Suprapubic skin (tissue), 4 donors: ENCODE measurements around the gene TPSB2. TPM values are rescaled to one million over a fixed set of nuclear protein-coding genes. Genes with fewer than 3 reads are reported as not detected.

ENCODE experiments used
- DNase-seq, 2 donors: peaks; one replicate each; pipeline ENCODE4 v3.0.0-alpha.2; 2019; ENCODE audit warnings: low spot score in 2 of 2
- H3K27ac ChIP-seq: fragments of 200-600 bp; sonication (generic); one replicate; pipeline ENCODE4 v1.5.1; 2019
- H3K27me3 ChIP-seq: fragments of 200-600 bp; sonication (generic); one replicate; pipeline ENCODE4 v1.5.1; 2019
- H3K36me3 ChIP-seq: fragments of 200-600 bp; sonication (generic); one replicate; pipeline ENCODE4 v1.5.1; 2019
- H3K4me1 ChIP-seq: fragments of 200-600 bp; sonication (generic); one replicate; pipeline ENCODE4 v1.5.1; 2019
- H3K4me3 ChIP-seq: fragments of 200-600 bp; sonication (generic); one replicate; pipeline ENCODE4 v1.5.1; 2019; ENCODE audit warnings: mild to moderate bottlenecking
- H3K9me3 ChIP-seq: fragments of 200-600 bp; sonication (generic); one replicate; pipeline ENCODE4 v1.5.1; 2019
- CTCF ChIP-seq, 2 donors: fragments of 200-600 bp in 1 of 2; fragments of 450-650 bp in 1 of 2; sonication (generic) in 1 of 2; IDR thresholded peaks; one replicate each; pipeline ENCODE4 v1.5.1; 2016 to 2019; ENCODE audit warnings: antibody characterized with exemption in 2 of 2, mild to moderate bottlenecking in 1 of 2, moderate library complexity in 1 of 2
- EP300 ChIP-seq: sonication (generic); formaldehyde crosslinking; IDR thresholded peaks from one replicate; pipeline ENCODE4 v1.6.1; 2017; ENCODE audit warnings: antibody characterized with exemption
- POLR2A ChIP-seq, 2 donors: fragments of 450-650 bp; IDR thresholded peaks; one replicate each; pipeline ENCODE4 v1.6.1; 2017; ENCODE audit warnings: antibody characterized with exemption in 2 of 2, mild to moderate bottlenecking in 2 of 2, moderate library complexity in 2 of 2
- POLR2AphosphoS5 ChIP-seq, 3 donors: sonication (generic); formaldehyde crosslinking; IDR thresholded peaks; one replicate each; pipeline ENCODE4 v1.6.1; 2017; ENCODE audit warnings: antibody characterized with exemption in 3 of 3
- WGBS: methylation state at CpG from one replicate; pipeline ENCODE4 v1.1.5; 2018; 5-methylcytosine and 5-hydroxymethylcytosine counted together
- total RNA-seq, 4 donors: library from RNA; depleted of rRNA; stranded (reverse); fragments of >200 nt; gene quantifications; one replicate each; pipeline ENCODE4 v1.1.0, GENCODE V29; 2016

The TPSB2 gene
- total RNA-seq, 4 donors from 2014 or later: 13.0 to 36.9 (median 22.5) TPM

- H3K36me3 ChIP-seq: no peaks in the 10 kb centered on the region
- WGBS: 79% methylated on average over 23 of the region's 49 CpGs
- H3K4me3 ChIP-seq: no peak overlapping the region
- DNase-seq: no peak
- H3K9me3 ChIP-seq: no peaks in the 10 kb centered on the region
- H3K27ac ChIP-seq: no peak overlapping the region
- TF ChIP-seq POLR2A (IDR thresholded peaks at IDR 0.05): no peak
- no peak for TF ChIP-seq EP300
- TF ChIP-seq CTCF (IDR thresholded peaks at IDR 0.05): no peak
- no peak for TF ChIP-seq POLR2AphosphoS5 (IDR thresholded peaks at IDR 0.05)
- H3K4me1 ChIP-seq: no peaks in the 10 kb centered on the region
- H3K27me3 ChIP-seq: peaks cover 40% of the 10 kb centered on the region
These were observed 11.7 kb downstream of the TPSB2 start for GRCh38 chr16:1218061-1218929.

- 72% methylated on average over 9 of the region's 24 CpGs for WGBS
These were observed 12.5 kb downstream of the TPSB2 start for GRCh38 chr16:1217526-1217925.

GRCh38 chr16:1216681-1217400 lies 13.1 kb downstream of the TPSB2 start:
- no peak for TF ChIP-seq CTCF (IDR thresholded peaks at IDR 0.05)
- TF ChIP-seq EP300: no peak
- TF ChIP-seq POLR2AphosphoS5 (IDR thresholded peaks at IDR 0.05): no peak
- no peak for TF ChIP-seq POLR2A (IDR thresholded peaks at IDR 0.05)
- no peak overlapping the region for H3K27ac ChIP-seq
- 50% methylated on average over 9 of the region's 32 CpGs for WGBS
- peaks cover under 1% of the 10 kb centered on the region for H3K36me3 ChIP-seq
- DNase-seq: no peak
- no peaks in the 10 kb centered on the region for H3K9me3 ChIP-seq
- no peaks in the 10 kb centered on the region for H3K4me1 ChIP-seq
- H3K4me3 ChIP-seq: no peak overlapping the region
- H3K27me3 ChIP-seq: peaks cover 30% of the 10 kb centered on the region

More at GRCh38 chr16:1217526-1217925, 12.5 kb downstream of the TPSB2 start:
- no peak overlapping the region for H3K4me3 ChIP-seq
- no peaks in the 10 kb centered on the region for H3K4me1 ChIP-seq
- no peaks in the 10 kb centered on the region for H3K36me3 ChIP-seq
- no peak overlapping the region for H3K27ac ChIP-seq
- peaks cover 36% of the 10 kb centered on the region for H3K27me3 ChIP-seq
- no peak for TF ChIP-seq EP300
- TF ChIP-seq POLR2AphosphoS5 (IDR thresholded peaks at IDR 0.05): no peak
- TF ChIP-seq POLR2A (IDR thresholded peaks at IDR 0.05): no peak
- TF ChIP-seq CTCF (IDR thresholded peaks at IDR 0.05): no peak
- H3K9me3 ChIP-seq: no peaks in the 10 kb centered on the region
- no peak for DNase-seq

- Histone ChIP-seq H3K36me3 (peaks cover 7% of the 10 kb centered on the region), H3K4me3 (no peak overlapping the region), H3K27ac (no peak overlapping the region), H3K9me3 (no peaks in the 10 kb centered on the region), H3K27me3 (peaks cover 27% of the 10 kb centered on the region), H3K4me1 (no peaks in the 10 kb centered on the region)
- 94% methylated on average over 12 of the region's 12 CpGs for WGBS
- TF ChIP-seq POLR2A (IDR thresholded peaks at IDR 0.05) (no peak), CTCF (IDR thresholded peaks at IDR 0.05) (no peak), EP300 (no peak), POLR2AphosphoS5 (IDR thresholded peaks at IDR 0.05) (no peak)
- DNase-seq: no peak
These were observed 13.7 kb downstream of the TPSB2 start for GRCh38 chr16:1216296-1216619.
